ENCODE results near the gene STK39.

STK39 gene

DNA sequence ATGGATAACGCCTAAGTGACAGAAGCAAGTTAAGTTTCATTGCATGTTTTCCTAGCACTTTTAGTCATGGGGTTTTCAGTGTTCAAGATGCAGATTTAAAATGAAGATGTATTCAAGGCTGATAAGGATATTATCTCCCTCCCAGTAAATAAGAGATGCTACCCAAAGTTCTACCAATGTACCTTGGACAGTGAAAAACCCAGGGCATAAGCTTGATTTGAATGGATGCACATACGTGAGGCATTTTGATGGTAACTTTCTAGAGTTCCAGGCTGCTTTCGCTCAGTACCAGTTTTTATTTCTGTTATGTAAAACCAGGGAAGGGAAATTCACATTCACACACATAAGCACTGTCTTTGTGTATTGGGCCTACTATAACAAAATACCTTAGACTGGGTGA, 90.3 kb downstream of the STK39 start:
- DNase-seq = no peak

DNA sequence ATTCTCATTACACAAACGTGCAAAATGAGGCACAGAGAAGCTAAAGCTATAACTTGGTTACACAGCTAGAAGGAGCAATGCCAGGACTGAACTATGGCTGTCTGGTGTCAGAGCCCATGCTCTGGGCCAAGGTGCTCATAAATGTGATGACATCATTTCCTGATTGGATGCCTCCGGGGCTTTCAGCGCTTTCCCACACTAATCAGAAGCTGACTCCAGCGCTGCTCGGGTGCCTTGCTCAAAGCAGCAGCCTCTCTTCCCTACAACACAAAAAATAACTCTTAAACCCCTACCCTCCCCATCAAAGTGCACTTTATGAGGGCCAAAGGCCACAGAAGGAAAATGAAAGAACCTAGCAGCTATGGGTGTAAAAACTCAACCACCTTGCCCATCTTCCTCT, 90.7 kb downstream of the STK39 start:
- no peak for DNase-seq

DNA sequence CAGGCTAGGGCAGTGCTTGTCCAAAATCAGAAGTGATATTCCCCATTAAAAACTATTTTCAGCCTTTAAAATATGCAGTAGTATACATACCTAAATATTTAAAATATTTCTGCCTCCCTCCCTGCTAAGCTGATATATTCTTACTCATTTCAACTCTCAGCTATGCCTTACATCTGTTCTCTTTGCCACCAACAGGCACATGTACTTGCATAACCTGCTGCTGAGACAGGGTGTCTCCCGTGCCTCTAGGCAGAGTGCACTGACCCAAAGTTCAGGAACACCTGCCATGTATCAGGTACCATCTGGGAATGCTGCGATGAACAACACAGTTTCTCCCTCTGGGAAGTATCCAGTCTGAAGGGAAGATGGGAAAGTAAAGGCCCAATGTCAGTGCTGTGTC, 91.7 kb downstream of the STK39 start:
- no peak for DNase-seq

DNA sequence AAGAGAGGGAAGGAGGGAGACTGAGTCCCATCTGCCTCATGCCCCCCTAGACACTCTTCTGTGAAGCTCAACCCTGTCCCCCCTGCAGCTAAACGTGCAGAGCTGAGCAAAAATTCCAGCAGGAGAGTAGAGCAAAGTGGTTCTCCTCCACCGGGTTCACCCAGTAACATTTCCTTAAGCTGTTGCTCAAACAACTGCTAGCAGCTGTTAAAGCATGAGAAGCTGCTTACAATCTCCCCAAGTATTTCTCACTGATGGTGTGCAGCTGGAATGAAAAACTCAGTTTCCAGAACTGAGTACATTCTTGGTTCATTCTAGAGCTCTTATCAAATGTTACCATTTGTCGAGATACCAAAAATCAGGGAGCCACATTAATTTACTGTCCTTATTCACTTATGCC, 92.3 kb downstream of the STK39 start:
- no peak for DNase-seq

DNA sequence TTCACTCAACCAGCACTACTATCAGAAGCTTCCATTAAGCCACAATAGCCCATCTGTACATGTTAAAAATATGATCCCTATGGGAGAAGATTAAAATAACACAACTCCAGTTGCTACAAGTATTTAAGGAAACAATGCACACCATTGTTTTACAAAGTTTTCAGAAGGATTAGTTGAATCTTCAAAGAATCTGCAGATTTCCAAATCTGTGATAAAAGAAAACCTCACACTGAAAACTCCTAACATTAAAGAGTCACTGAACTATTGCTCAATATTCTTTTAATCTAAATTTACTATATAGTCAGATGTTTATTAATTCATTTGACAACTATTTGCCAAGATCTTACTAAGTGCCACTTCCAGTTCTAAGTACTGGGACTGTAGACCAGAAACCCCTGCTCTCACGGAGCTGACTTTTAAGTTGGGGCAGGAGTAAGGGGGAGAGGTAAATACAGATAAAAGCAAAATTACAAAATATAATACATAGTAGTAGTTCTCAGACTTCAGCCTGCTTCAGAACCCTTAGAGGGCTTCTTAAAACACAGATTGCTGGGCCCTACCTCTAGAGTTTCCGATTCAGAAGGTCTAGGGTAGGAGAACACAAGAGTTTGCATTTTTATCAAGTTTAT, 94.4 kb downstream of the STK39 start:
- DNase-seq = no peak

DNA sequence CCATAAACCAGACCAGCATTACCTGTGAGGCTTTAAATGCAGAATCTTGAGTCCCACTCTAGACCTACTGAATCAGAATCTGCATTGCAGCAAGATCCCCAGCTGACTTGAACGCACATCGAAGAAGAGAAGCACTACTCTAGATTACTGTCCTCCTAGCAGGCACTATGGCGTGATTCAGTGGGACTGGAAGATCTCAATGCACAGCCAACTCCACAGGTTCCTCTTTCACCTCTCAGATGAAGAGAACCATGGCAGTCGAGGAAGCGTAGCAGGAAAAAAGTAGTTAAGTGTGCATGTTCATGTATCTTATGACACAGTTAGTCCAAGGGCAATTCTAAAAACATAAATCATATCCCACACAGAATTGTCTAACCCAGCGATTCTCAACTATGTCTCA, 97.4 kb downstream of the STK39 start:
- DNase-seq = no peak

DNA sequence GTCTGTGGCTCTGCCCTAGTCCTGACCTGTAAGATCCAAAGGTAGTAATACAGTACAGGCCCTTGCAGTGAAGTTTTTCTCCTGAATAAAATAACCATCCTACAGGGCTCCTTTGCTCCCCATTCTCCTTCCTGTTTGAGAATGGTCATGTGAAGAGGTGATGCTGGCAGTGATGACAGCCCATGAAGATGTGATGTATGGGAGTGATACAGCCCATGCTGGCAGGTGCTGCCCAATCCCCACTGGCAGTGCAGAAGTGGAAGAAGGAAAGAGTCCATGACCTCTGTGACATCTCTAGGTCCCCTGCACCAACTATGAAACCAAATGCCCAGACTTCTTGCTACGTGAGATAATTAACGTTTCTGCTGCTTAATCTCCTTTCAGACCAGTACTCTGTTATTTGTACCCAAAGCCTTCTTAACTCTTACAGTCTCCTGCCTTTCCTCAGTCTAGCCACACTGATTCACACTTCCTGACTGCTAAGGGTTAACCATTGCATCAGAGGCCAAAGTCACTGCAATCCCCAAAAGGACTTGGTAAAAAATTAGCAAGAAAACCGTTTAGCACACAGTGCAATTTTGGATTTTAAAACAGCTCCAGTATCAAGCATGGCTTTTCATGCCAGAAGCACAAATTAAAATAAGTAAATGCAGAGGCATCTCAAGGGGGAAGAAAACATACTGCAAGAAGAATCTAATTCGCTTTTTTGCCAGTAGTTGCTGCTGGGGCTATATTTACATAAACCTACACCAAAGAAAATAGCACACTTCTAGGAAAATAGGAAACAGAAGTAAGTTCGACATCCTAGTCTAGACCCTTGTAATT, 98.0 kb downstream of the STK39 start:
- DNase-seq = no peak

DNA sequence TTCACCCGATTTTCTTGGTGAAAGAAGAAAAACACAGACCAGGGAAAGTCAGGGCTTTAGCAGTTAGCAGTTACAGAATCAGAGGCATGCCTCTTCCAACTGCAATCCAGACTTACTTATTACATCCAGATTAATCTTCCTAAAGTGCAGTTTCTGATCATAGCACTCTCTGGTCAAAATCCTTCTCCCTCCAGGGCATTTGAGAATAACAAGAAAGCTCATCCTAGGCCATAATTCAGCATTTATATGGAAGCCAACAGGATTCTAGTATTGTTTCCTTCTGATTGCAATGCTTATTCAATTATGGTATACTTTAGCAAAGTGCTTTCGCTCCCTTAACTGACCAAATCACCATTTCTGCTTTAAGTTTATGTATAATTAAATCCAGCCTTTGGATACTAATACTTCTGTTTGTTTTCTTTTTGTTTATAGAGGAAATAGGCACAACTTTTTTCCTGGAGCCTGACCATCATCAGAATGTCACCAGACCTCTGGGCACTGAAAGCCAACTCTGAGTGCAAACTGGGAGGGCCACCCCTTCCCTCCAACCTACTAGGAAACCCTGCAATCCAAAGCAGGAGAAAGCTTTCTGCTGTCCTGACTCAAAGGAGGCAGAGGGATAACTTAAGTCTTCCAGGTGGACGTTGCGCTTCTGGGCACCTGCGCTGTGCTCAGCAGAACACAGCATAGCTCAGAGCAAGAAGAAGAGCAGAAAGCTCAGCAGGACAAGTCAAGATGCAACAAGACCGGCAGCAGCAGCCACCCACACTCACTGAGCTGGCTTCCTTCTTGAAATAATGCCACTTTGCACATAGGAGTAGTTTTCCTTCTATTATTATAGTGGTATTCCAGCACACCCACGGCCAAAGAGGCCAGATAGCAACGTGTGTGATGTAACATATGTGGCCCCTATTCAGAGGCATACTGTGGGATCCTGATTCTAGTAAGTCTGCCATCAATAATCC, 99.3 kb downstream of the STK39 start:
- DNase-seq = no peak

DNA sequence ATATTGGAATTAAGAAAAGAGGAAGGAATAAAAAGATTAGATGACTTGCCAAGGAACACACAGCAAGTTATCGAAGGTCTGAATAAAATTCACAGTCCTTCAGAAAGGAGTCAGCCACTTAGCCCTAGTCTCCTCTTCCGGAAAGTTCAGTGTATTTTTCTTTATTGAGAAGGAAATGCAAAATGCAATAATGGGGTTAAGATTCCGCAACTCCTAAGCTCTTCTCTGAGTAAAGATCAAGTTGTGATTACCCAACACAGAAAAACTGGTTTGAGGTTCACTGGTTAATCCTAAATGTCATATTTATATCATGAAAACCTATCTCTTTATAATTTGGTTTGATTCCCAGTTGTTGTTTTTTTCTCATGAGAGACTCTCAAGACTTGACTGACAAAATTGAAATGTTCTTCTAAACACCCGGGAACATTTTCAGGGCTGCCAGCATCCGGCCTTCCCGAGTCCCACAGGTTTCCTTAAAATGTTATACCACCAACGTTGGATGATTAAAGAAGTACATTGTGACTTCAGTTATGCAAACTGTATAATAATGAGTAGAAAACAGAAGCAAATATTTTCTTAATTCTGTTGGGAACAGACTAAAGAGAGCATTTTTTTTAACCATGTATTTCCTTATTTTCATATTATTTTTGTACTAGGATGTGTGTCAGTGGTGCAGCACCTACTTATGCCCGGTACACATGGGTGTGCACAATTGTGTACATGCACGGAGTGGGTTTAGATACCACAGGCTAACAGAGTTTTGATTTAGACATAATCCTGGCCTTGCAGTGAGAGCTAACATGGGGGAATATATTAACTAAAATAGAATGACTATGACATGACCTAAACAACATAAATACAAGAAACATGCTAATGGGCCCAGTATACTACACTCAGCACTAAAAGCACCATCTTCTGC, 100.2 kb downstream of the STK39 start:
- no peak for DNase-seq

DNA sequence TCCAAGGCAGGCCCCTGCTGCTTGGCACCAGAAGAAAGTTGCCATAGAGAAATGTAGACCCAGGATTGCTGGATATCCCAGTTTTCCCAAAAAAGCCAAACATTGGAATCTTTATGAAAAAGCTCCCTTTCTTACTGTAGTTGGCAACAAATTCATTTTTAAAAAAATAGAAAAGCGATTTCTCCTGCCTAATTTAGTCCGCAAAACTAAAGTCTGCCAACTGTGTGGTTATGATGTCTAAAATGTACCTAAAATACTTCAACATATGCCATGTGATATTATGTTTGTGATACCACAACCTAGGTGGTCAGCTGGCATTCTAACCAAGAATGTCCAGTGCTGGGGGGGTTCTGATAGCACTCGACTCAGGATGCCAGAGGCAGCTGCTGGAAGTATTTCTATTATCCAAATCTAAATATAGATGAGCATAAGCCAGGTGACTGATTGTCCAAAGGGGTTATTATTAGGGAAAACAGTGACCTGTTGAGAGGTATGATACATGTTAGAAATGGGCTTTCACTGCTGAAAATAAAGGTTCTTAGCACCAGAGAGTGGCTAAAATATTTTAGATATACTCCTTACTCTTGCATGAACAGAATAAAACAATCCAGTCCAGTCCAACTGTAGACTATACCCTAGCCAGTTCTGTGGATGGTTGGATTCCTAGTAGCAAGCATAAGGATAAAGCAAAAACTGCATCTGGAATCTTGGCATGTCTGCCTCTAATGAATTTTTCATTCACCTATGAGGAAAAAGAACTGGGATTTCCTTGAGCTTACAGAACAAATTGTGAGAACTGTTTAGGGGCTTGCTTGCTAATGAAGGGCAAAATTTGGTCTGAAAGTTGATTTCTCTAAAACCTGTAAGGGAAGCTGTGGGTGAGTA, 101.7 kb downstream of the STK39 start:
- no peak for DNase-seq

DNA sequence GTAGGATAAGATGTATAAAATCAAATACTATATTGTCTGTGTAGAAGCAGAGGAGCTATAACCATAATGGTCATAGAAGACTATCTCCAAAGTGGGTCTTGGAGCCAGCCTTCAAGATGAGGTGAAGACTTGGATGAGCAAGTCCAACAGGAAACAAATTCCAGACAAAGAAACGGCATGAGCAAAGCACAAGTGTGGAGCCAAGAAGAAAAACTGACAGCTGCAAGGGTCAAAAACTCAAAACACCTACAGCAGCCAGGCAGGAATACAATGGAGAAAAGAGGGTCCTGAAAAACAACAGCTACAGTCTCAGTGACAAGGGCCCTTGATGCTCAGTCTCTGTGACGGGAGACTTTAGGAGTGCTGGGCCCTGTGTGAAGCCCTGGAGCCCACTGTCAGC, 102.4 kb downstream of the STK39 start:
- DNase-seq = no peak

DNA sequence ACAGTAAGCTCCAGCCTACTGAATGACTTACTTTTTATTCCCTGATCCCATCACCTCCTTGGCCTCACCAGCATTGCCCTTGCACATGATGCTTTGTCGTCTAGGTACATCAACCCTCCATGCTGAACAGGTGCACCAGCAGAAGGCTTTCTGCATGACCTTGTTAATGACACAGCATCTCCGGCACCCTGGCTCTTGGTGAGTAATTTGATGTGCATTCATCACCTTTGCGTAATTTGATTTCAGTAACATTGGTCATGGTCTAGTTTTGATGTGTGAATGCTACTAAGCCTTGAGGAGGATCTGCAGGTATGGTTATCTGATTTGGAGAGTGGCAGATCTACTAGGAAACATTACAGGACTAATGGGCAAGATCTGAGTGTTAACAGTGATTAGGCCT, 103.6 kb downstream of the STK39 start:
- DNase-seq = no peak

DNA sequence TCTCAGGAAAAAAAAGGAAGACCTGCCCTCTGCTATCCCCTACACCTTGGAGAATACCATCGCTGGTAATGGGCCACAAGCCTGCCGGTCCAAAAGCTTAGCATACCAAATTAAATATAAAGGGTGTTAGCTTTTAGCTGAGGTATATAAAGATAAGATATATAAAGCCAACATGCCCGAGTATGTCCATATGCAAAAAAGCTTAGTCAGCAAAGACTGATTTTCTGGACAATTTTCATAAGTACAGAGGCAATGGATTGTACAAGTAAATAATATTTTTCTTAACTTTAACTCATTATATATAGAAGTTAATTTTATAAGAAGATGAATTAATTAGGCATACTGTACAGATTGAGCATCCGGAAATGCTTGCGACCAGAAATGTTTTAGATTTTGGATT, 106.5 kb downstream of the STK39 start:
- no peak for DNase-seq

DNA sequence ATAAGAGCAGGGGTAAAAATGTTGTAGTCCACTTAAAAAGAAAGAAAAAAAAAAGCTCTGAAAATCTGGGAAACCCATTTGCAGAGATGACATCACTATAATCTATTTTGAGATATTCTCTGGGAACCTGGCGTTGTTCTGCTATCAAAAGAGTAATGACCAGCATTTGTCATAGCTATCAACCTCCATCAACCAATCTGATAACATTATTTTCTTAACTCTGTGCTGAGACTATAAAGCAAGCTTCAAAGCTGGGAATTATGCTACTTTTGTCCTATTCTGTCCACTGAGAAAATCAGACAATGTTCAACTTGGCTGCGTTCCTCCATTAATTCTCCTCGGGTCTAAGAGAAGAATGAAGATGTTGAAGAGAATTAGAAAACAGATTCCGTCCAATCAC, 107.5 kb downstream of the STK39 start:
- DNase-seq = no peak

DNA sequence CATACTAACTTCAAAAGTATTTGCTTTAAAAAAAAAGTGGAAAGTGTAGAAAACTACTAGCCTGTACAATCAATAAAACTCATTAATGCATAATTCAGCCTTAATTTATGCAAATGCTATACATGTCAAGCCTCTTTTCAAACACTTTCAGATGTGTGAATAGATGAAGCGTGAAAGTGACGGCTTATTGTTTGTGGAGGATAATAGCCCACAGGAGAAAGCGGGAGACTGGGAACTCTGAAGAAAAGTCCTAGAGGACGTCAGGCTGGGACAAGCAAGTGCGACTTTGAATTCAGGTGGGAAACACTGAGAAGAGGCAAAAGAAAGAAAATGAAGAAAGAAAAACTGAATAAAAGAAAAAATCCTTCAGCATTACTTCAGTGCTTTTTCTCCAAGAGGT, 108.5 kb downstream of the STK39 start:
- no peak for DNase-seq

DNA sequence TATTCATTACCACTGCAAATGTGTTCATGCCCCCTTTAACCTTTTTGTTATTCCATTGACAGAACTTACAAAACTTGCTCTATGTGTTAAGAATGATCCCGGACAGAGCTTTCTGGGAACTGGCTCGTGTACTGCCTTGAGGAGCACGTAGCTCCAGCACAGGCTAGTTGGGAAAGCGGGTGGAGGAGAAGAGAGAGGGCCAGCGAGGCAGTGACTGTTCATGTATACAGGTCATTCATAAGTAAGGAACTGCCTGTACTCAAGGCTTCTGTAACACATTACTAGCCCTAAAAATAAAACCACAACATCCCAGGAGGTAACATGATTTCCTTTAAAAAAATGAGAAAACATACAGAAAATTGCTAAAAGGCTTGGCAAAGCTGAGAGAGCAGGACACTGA, 109.0 kb downstream of the STK39 start:
- no peak for DNase-seq

DNA sequence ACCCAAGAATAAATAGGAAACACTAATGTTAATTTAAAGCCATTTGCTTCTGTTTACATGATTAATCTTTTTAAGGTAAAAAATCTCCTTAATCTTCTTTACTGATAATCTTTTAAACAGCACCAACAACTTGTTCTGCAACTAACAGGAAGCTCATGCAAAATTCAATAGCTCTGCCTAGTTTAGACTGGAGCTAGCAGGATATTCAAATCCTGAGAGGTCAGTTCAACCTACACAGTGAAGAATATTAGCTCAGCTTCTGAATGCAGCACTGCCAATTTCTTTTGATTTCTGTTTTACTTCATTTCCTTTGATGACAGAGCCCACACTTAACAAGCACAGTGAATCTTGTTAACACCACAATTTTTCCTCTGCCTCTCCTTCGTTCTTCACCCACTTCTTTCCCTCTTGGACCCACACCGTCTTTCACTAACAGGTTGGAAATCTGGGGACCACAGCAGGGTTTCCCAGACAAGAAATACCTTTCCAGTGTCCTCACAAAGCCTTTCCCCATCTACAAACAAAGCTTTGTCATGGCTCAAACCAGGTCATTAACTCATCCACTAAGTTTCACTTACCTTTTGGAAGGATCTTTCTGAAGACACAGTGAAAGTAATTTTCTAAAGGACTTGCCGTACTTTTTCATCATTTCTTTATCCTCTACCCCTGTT, 109.8 kb downstream of the STK39 start:
- no peak for DNase-seq

DNA sequence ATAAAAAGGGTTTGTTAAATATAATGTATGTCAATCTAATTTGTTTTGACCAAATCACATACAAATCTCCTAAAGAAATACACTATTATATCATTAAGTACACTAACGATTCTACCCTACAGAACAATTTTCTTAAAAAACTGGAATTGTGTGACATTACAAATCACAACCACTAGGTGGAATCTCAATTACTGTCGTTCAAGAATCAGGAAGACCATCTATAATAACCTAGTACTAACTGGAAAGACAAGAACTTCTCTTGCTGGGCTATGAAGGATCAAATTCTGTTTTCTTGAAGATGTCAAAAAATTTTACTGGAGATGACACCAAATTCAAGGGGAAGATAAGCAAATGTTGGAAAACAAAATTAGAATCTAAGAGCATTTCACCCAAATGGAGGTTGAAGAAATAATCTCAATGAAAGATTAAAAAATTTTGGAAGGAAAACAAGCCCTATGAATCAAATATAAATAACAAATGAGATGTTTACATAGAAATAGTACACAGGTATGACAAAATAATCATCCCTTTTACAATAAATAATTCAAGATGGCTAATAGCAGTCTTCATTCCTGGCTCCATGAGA, 110.9 kb downstream of the STK39 start:
- DNase-seq = peak; percentile 20

DNA sequence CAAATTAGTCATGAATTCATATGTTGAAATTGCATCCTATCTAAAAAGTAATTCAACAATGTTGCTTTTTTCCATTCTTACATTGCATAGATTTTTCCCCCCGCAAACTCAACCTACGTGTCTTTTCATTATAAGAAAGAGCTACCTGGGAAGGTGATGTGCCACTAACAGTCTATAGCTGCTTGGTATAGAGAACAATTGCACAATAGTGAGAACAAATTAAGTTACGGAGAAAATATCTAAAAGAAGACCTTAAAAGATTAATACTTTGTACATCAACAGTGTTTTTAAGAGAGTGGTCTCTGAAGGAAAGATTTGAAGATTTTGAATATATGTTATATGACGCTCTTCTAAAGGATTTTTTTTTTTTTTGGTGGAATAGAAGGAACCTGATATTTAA, 111.8 kb downstream of the STK39 start:
- DNase-seq = no peak

DNA sequence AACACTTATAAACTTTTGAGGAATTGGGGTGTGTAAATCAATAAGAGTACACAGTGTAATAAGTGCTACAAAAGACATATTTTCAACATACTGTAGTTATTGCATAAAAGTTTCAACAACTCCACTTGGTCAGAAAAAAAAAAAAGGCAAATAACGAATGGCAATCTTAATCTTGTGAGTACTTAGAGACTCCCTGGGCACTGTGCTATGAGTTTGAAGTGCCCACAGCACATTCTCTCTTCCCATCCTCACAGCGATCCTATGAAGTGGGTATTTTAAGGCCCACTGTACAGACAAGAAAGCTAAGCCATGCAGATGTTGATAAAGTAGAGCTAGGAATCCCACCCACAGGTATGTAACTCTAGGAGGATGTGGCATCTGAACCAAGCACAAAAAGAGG, 112.3 kb downstream of the STK39 start:
- DNase-seq = no peak

DNA sequence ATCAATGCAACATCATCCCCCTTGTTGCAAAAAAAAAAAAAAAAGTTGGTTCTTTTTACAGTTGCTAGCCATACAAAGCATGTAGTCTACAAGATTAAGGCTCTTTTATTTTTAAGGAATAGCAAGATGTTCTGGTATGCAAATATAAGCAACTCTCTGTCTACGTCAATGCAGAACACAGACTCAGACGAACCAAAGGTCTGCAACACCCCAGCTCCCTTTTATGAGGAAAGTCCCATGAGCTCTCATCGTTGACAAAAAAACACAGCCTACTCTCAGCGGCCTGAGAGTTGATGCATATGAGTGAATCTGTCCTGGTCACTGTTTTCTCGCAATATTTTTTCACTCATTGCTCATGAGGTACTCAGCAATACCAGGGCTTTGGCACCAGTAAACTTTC, 112.9 kb downstream of the STK39 start:
- no peak for DNase-seq

Measured in GF-D8 (cell line).